KMS-11 (cell line): Measurements from ENCODE around the gene NOD2.

Source experiments
- H2AFZ ChIP-seq: fragments of 200-600 bp; sonication (generic); 2 replicates; pipeline ENCODE4 v1.6.1; 2016; ENCODE audit warnings: antibody characterized with exemption, mixed run types, low read depth
- H3K27ac ChIP-seq: fragments of 200-600 bp; sonication (generic); 2 replicates; pipeline ENCODE4 v1.6.1; 2016; ENCODE audit warnings: mild to moderate bottlenecking, mixed run types
- H3K27me3 ChIP-seq: fragments of 200-600 bp; sonication (generic); 2 replicates; pipeline ENCODE4 v1.6.1; 2017; ENCODE audit warnings: mild to moderate bottlenecking, low read depth, mixed run types, moderate library complexity; ENCODE audit not compliant: insufficient read depth
- H3K36me3 ChIP-seq: fragments of 200-600 bp; sonication (generic); 2 replicates; pipeline ENCODE4 v1.6.1; 2017; ENCODE audit warnings: mild to moderate bottlenecking, mixed run types; ENCODE audit not compliant: insufficient read depth
- H3K4me1 ChIP-seq: fragments of 200-600 bp; sonication (generic); 2 replicates; pipeline ENCODE4 v1.6.1; 2016; ENCODE audit warnings: mild to moderate bottlenecking, low read depth, mixed run types; ENCODE audit not compliant: poor library complexity, severe bottlenecking
- H3K4me2 ChIP-seq: fragments of 200-600 bp; sonication (generic); 2 replicates; pipeline ENCODE4 v1.7.0; 2016; ENCODE audit warnings: mild to moderate bottlenecking, mixed run types
- H3K4me3 ChIP-seq: fragments of 200-600 bp; sonication (generic); IDR thresholded peaks from 2 replicates; pipeline ENCODE4 v1.6.1; 2017; ENCODE audit warnings: low read depth, low read length, mixed read lengths; ENCODE audit not compliant: insufficient read depth
- H3K79me2 ChIP-seq: fragments of 200-600 bp; sonication (generic); 2 replicates; pipeline ENCODE4 v1.6.1; 2016; ENCODE audit warnings: low read depth, mixed run types; ENCODE audit not compliant: insufficient read depth
- H3K9ac ChIP-seq: fragments of 200-600 bp; sonication (generic); 2 replicates; pipeline ENCODE4 v1.6.1; 2016; ENCODE audit warnings: mild to moderate bottlenecking, mixed run types
- H4K20me1 ChIP-seq: fragments of 200-600 bp; sonication (generic); 2 replicates; pipeline ENCODE4 v1.6.1; 2016; ENCODE audit warnings: mild to moderate bottlenecking, mixed run types; ENCODE audit not compliant: insufficient read depth
- TF ChIP-seq, protein P1 (sequence below): fragments of 200-600 bp; sonication (generic); conservative IDR thresholded peaks from 2 replicates; pipeline ENCODE4 v1.6.1; 2017; ENCODE audit warnings: low read depth, mild to moderate bottlenecking, antibody characterized with exemption, low read length, moderate library complexity, mixed read lengths

NOD2 gene

GRCh38 chr16:50740736-50741135, 47.3 kb downstream of the NOD2 start:
- Histone ChIP-seq H4K20me1 (no peaks in the 10 kb centered on the region), H3K4me3 (no peak overlapping the region), H3K4me2 (peak overlapping the region; percentile 71), H3K27ac (no peak overlapping the region; the same call in 1 of the 2 replicates), H3K9ac (0 out of 2 replicates have a peak overlapping the region, but pooled peaks have one; percentile 45), H3K4me1 (peaks cover 19% of the 10 kb centered on the region), H3K27me3 (no peaks in the 10 kb centered on the region), H3K36me3 (no peaks in the 10 kb centered on the region), H3K79me2 (no peaks in the 10 kb centered on the region), H2AFZ (peak overlapping the region; percentile 86; the same call in 1 of the 2 replicates)
- TF ChIP-seq, protein P1, sequence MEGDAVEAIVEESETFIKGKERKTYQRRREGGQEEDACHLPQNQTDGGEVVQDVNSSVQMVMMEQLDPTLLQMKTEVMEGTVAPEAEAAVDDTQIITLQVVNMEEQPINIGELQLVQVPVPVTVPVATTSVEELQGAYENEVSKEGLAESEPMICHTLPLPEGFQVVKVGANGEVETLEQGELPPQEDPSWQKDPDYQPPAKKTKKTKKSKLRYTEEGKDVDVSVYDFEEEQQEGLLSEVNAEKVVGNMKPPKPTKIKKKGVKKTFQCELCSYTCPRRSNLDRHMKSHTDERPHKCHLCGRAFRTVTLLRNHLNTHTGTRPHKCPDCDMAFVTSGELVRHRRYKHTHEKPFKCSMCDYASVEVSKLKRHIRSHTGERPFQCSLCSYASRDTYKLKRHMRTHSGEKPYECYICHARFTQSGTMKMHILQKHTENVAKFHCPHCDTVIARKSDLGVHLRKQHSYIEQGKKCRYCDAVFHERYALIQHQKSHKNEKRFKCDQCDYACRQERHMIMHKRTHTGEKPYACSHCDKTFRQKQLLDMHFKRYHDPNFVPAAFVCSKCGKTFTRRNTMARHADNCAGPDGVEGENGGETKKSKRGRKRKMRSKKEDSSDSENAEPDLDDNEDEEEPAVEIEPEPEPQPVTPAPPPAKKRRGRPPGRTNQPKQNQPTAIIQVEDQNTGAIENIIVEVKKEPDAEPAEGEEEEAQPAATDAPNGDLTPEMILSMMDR: no peak

DNA sequence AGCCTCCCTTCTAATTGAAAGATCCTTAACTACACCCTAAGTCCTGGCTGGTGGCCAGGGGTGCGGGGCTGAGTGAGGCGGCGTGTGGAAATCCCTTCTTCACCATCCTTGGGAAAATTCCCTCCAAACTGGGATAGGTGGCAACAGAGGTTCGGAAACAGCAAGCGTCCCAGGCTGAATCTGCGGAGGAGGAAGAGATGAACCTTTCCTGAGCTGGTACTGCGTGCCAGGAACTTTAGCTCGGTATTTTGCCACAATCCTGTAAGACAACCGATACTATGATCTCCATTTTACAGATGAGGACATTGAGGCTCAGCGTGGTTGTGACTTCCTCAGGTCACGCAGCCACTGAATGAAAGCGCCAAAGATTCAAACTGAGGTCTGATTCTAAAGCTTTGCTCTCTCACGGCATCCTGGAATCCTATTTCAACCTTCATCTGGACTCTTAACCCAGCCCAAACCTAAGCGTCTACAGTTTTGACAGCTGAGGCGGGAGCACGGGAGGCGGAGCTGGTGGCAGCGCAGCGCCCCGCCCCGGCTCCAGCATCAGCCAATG, 47.9 kb downstream of the NOD2 start:
- Histone ChIP-seq H3K4me3 (no peak overlapping the region), H3K27ac (peak overlapping the region; percentile 41), H3K27me3 (no peaks in the 10 kb centered on the region), H3K4me2 (peak overlapping the region; percentile 71), H3K79me2 (no peaks in the 10 kb centered on the region), H3K9ac (peak overlapping the region; percentile 45; the same call in 1 of the 2 replicates), H2AFZ (peak overlapping the region; percentile 86), H3K36me3 (no peaks in the 10 kb centered on the region), H3K4me1 (peaks cover 19% of the 10 kb centered on the region), H4K20me1 (no peaks in the 10 kb centered on the region)
- TF ChIP-seq, protein P1: no peak

- H2AFZ ChIP-seq: peak within 1 kb of the TSS; percentile 86
- no peak within 1 kb of the TSS for H3K4me3 ChIP-seq
- peak within 1 kb of the TSS; percentile 84 for H3K27ac ChIP-seq
- H3K79me2 ChIP-seq: no peaks in the 10 kb centered on the region
- H3K27me3 ChIP-seq: no peaks in the 10 kb centered on the region
- peak within 1 kb of the TSS; percentile 94 for H3K9ac ChIP-seq
- H3K4me2 ChIP-seq: peak within 1 kb of the TSS; percentile 71
- peaks cover 20% of the 10 kb centered on the region for H3K4me1 ChIP-seq
- TF ChIP-seq, protein P1: no peak
- no peaks in the 10 kb centered on the region for H4K20me1 ChIP-seq
- H3K36me3 ChIP-seq: no peaks in the 10 kb centered on the region
Observed at GRCh38 chr16:50741781-50742575, 48.6 kb downstream of the NOD2 start, which contains the start of gene CYLD. TSS of gene CYLD (plus strand) at chr16:50742086. CDS start at chr16:50749699, 7,613 bp downstream.

DNA sequence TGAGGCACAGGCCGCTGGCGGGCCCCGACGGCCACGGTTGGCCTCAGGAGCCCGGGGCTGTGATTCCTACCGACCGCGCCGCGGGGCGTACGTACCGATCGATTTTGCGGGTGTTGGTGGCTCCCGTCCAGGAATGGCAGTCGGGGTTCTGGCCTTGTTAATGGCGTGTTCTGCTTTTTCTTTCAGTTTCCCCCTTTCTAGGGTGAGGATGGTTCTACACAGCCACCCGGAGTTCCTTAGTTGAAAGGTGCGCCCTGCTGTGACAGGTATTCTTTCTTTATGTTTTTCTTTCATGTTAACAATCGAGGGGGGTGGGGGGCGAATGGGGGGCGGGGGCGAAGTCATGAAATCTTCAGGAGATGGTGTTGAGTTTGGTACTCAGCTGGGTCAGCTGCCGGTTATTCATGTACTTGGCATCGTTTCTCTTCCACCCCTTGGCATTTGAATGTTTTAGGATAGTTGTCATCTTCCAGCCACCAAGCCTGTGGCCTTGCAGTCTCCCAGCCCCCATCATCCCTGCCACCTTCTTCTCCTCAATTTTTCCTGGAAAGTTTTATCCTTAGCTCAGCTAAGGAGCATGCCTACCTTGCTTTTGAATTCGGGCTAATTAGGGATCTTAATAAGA, 49.3 kb downstream of the NOD2 start:
- peaks cover 27% of the 10 kb centered on the region for H3K4me1 ChIP-seq
- no peaks in the 10 kb centered on the region for H3K27me3 ChIP-seq
- peak overlapping the region; percentile 84 for H3K27ac ChIP-seq
- peak overlapping the region; percentile 40; the same call in 1 of the 2 replicates for H3K4me2 ChIP-seq
- no peaks in the 10 kb centered on the region for H3K79me2 ChIP-seq
- H3K9ac ChIP-seq: peak overlapping the region; percentile 94
- no peak overlapping the region for H3K4me3 ChIP-seq
- H3K36me3 ChIP-seq: no peaks in the 10 kb centered on the region
- TF ChIP-seq, protein P1: no peak
- peak overlapping the region; percentile 59; the same call in 1 of the 2 replicates for H2AFZ ChIP-seq
- H4K20me1 ChIP-seq: no peaks in the 10 kb centered on the region
